PFSK-1 (cell line): ENCODE measurements around the gene DAAM2.

ENCODE experiments used
- POLR2AphosphoS5 ChIP-seq: IDR thresholded peaks from 2 replicates; pipeline ENCODE4 v1.6.1; 2012; ENCODE audit warnings: low read depth, mild to moderate bottlenecking, control low read depth, low read length, moderate library complexity
- REST ChIP-seq, 2 experiments: IDR thresholded peaks; 2 replicates each; pipeline versions ENCODE4 v1.6.1 to v1.8.0; 2011 to 2012; ENCODE audit warnings: low read depth in 2 of 2, low read length in 2 of 2, control low read depth in 1 of 2, inconsistent platforms in 1 of 2, mild to moderate bottlenecking in 1 of 2, moderate library complexity in 1 of 2; ENCODE audit not compliant: insufficient read depth in 1 of 2

- TF ChIP-seq POLR2AphosphoS5 (no peak), REST (IDR thresholded peaks at IDR 0.05; ENCODE audit: insufficient read depth in 1 of 2, low read depth in 2 of 2, low read length in 2 of 2) (no peak)
Observed at GRCh38 chr6:39756582-39756981, 35.6 kb upstream of the DAAM2 start.
